Measurements from ENCODE around the gene EDC4. TPM values are rescaled to one million over a fixed set of nuclear protein-coding genes. Genes with fewer than 3 reads are reported as not detected.

EDC4 gene
- polyA plus RNA-seq, 1 donor from 2014 or later: 66.0 TPM

GRCh38 chr16:67860589-67861398 lies 12.1 kb upstream of the EDC4 start:
- Histone ChIP-seq H4K20me1 (ENCODE audit: insufficient read depth) (no peaks in the 10 kb centered on the region), H3K79me2 (replicated peaks; ENCODE audit: insufficient read depth, low read length) (peaks cover 42% of the 10 kb centered on the region), H3F3A (ENCODE audit: insufficient read depth, low read length, poor library complexity, severe bottlenecking) (no peaks in the 10 kb centered on the region), H3K27me3 (ENCODE audit: insufficient read depth, low read depth, low read length) (no peaks in the 10 kb centered on the region), H3K27ac (ENCODE audit: low read length) (no peak overlapping the region), H2AFZ (ENCODE audit: low read depth, low read length) (no peak overlapping the region), H3K4me3 (ENCODE audit: low read length) (no peak overlapping the region), H3K9ac (ENCODE audit: low read length) (no peak overlapping the region), H3K9me3 (ENCODE audit: low read length) (no peaks in the 10 kb centered on the region), H3K4me2 (ENCODE audit: low read length) (no peak overlapping the region), H3K9me2 (ENCODE audit: insufficient read depth, low read length) (no peaks in the 10 kb centered on the region), H3K36me3 (ENCODE audit: insufficient read depth, low read length) (no peaks in the 10 kb centered on the region)
- TF ChIP-seq TAF1 (IDR thresholded peaks at IDR 0.05; ENCODE audit: low read depth) (no peak), EZH2 (IDR thresholded peaks at IDR 0.05; ENCODE audit: borderline replicate concordance, insufficient read depth, low read length, poor library complexity, severe bottlenecking) (no peak), EP300 (conservative IDR thresholded peaks at IDR 0.05; ENCODE audit: poor library complexity, severe bottlenecking) (no peak), SMC3 (conservative IDR thresholded peaks at IDR 0.05; ENCODE audit: poor library complexity) (no peak), RAD21 (conservative IDR thresholded peaks at IDR 0.05) (no peak)

DNA sequence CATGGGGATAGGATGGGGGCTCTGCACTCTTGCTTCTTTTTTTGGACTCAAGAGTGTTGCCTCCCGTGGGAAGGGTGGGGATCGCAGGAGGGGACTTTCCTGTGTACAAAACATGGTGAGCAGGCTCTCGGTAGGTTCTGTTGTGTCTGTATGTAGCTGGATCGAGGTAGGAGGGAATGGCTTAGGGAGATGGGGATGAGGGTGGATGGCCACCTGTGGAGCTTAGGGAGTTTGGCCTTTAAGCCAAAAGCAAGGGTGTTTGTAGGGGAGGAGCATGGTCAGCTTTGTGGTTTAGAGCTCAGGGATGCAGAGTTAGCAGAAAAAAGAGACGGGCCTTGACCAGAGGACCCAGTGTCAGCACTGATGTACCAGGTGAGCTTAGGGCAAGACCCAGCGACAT lies 11.0 kb upstream of the EDC4 start:
- Histone ChIP-seq H4K20me1 (ENCODE audit: insufficient read depth) (no peaks in the 10 kb centered on the region), H3K27me3 (ENCODE audit: insufficient read depth, low read depth, low read length) (no peaks in the 10 kb centered on the region), H3K9me2 (ENCODE audit: insufficient read depth, low read length) (no peaks in the 10 kb centered on the region), H3K36me3 (ENCODE audit: insufficient read depth, low read length) (no peaks in the 10 kb centered on the region), H2AFZ (ENCODE audit: low read depth, low read length) (no peak overlapping the region), H3F3A (ENCODE audit: insufficient read depth, low read length, poor library complexity, severe bottlenecking) (no peaks in the 10 kb centered on the region), H3K27ac (ENCODE audit: low read length) (no peak overlapping the region), H3K79me2 (replicated peaks; ENCODE audit: insufficient read depth, low read length) (peaks cover 35% of the 10 kb centered on the region), H3K4me3 (ENCODE audit: low read length) (no peak overlapping the region), H3K4me2 (ENCODE audit: low read length) (no peak overlapping the region), H3K9ac (ENCODE audit: low read length) (no peak overlapping the region), H3K9me3 (ENCODE audit: low read length) (no peaks in the 10 kb centered on the region)
- TF ChIP-seq, protein P1, sequence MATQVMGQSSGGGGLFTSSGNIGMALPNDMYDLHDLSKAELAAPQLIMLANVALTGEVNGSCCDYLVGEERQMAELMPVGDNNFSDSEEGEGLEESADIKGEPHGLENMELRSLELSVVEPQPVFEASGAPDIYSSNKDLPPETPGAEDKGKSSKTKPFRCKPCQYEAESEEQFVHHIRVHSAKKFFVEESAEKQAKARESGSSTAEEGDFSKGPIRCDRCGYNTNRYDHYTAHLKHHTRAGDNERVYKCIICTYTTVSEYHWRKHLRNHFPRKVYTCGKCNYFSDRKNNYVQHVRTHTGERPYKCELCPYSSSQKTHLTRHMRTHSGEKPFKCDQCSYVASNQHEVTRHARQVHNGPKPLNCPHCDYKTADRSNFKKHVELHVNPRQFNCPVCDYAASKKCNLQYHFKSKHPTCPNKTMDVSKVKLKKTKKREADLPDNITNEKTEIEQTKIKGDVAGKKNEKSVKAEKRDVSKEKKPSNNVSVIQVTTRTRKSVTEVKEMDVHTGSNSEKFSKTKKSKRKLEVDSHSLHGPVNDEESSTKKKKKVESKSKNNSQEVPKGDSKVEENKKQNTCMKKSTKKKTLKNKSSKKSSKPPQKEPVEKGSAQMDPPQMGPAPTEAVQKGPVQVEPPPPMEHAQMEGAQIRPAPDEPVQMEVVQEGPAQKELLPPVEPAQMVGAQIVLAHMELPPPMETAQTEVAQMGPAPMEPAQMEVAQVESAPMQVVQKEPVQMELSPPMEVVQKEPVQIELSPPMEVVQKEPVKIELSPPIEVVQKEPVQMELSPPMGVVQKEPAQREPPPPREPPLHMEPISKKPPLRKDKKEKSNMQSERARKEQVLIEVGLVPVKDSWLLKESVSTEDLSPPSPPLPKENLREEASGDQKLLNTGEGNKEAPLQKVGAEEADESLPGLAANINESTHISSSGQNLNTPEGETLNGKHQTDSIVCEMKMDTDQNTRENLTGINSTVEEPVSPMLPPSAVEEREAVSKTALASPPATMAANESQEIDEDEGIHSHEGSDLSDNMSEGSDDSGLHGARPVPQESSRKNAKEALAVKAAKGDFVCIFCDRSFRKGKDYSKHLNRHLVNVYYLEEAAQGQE (IDR thresholded peaks at IDR 0.05; ENCODE audit: borderline replicate concordance): no peak
- no peak for TF ChIP-seq CTCF (IDR thresholded peaks at IDR 0.05; ENCODE audit: poor library complexity, severe bottlenecking)
- no peak for TF ChIP-seq MXI1 (conservative IDR thresholded peaks at IDR 0.05; ENCODE audit: poor library complexity, severe bottlenecking)
- TF ChIP-seq RAD21 (conservative IDR thresholded peaks at IDR 0.05): no peak

Data from neural cell (in vitro differentiated cells).